GM12891 (cell line): Measurements from ENCODE around the gene PSRC1.

Source experiments
- POLR2A ChIP-seq: IDR thresholded peaks from 2 replicates; pipeline ENCODE4 v1.6.1; 2011; ENCODE audit warnings: low read depth, low read length, control low read depth
- POLR2AphosphoS5 ChIP-seq: IDR thresholded peaks from 2 replicates; pipeline ENCODE4 v1.6.1; 2011; ENCODE audit warnings: low read depth, low read length, control low read depth
- TAF1 ChIP-seq: IDR thresholded peaks from 2 replicates; pipeline ENCODE4 v1.6.1; 2011; ENCODE audit warnings: low read depth, low read length, control low read depth

DNA sequence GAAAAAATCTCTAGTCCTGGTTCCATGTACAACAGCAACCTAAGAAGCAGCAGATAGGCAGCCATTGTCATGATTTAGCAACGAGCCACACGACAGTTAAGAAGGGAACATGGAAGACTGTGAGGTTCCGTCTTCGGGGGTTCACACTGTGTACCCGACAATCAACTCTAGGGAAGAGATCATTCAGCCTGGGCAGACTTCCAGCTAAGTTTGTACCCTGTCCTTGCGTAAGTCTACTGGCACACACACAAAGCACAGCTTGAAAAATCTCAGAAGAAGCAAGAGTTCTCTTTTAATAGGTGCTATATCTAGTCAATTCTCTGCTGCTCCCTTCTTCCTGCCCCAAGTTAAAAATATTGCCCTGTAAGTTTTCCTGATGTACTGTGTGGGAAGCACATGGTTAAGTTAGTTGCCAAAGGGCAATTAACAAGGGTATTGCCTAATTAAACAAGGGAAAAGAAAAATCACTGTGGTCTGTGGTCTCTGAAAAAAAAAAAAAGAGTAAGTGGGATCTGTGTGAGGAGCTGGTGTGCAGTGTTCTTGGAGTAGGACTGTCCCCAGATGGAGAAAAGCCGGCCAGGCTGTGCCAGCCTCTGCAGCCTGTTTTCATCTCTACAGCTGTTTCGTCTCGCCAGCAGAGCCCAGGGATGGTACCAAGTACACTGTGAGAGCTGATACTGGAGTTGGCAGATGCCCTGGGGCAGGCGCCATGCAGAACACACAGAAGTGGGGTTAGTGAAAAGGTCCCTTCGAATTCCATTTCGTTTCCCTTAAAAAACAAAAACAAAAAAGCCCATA, 30.2 kb upstream of the PSRC1 start:
- TF ChIP-seq POLR2A (no peak), POLR2AphosphoS5 (no peak), TAF1 (no peak)
